T-helper 1 cell treated with Interleukin-12 subunit alpha and Interleukin-12 subunit beta and Interleukin-4 antibody, amounts not matched to agents 30 μg/mL and 1 μg/mL, for 36 hours (primary cell): ENCODE measurements around the gene KRTAP27-1.

Experiments used
- H3K27ac Mint-ChIP-seq: one replicate; pipeline ENCODE4 v1.8.0; 2021; ENCODE audit warnings: mild to moderate bottlenecking, mixed read lengths
- H3K27me3 Mint-ChIP-seq: one replicate; pipeline ENCODE4 v1.8.0; 2021; ENCODE audit warnings: low read depth, mixed read lengths
- H3K36me3 Mint-ChIP-seq: one replicate; pipeline ENCODE4 v1.8.0; 2021; ENCODE audit warnings: low read depth, mixed read lengths
- H3K4me1 Mint-ChIP-seq: one replicate; pipeline ENCODE4 v1.8.0; 2021; ENCODE audit warnings: low read depth, mixed read lengths
- H3K4me3 Mint-ChIP-seq: one replicate; pipeline ENCODE4 v1.8.0; 2021; ENCODE audit warnings: mild to moderate bottlenecking, moderate library complexity, mixed read lengths
- H3K9me3 Mint-ChIP-seq: one replicate; pipeline ENCODE4 v1.8.0; 2021; ENCODE audit warnings: mixed read lengths

KRTAP27-1 gene

GRCh38 chr21:30337276-30337744 is at the start of gene KRTAP27-1:
KRTAP27-1 (minus strand) TSS chr21:30337694; CDS start chr21:30337668, 26 bp downstream.
- H3K4me1 Mint-ChIP-seq: no peaks in the 10 kb centered on the region
- H3K4me3 Mint-ChIP-seq: no peak within 1 kb of the TSS
- no peaks in the 10 kb centered on the region for H3K36me3 Mint-ChIP-seq
- H3K27me3 Mint-ChIP-seq: no peaks in the 10 kb centered on the region
- H3K27ac Mint-ChIP-seq: no peak within 1 kb of the TSS
- no peaks in the 10 kb centered on the region for H3K9me3 Mint-ChIP-seq

GRCh38 chr21:30382201-30382600 is 44.7 kb upstream of the KRTAP27-1 start:
- H3K4me1 Mint-ChIP-seq: no peaks in the 10 kb centered on the region
- H3K27me3 Mint-ChIP-seq: no peaks in the 10 kb centered on the region
- H3K4me3 Mint-ChIP-seq: no peak overlapping the region
- no peaks in the 10 kb centered on the region for H3K36me3 Mint-ChIP-seq
- H3K27ac Mint-ChIP-seq: no peak overlapping the region
- no peaks in the 10 kb centered on the region for H3K9me3 Mint-ChIP-seq

- Mint-ChIP-seq H3K9me3 (no peaks in the 10 kb centered on the region), H3K36me3 (no peaks in the 10 kb centered on the region), H3K4me1 (no peaks in the 10 kb centered on the region), H3K27me3 (no peaks in the 10 kb centered on the region), H3K4me3 (no peak within 1 kb of the TSS), H3K27ac (no peak within 1 kb of the TSS)
Observed at GRCh38 chr21:30372139-30372770, 34.8 kb upstream of the KRTAP27-1 start, which contains the start of gene KRTAP13-2. KRTAP13-2 (minus strand) TSS chr21:30372271; CDS start chr21:30372213, 58 bp downstream.

- Mint-ChIP-seq H3K4me3 (no peak overlapping the region), H3K27ac (no peak overlapping the region), H3K9me3 (no peaks in the 10 kb centered on the region)
Observed at GRCh38 chr21:30355906-30356305, 18.4 kb upstream of the KRTAP27-1 start.

GRCh38 chr21:30354308-30355005 is 17.0 kb upstream of the KRTAP27-1 start:
- Mint-ChIP-seq H3K9me3 (no peaks in the 10 kb centered on the region), H3K36me3 (no peaks in the 10 kb centered on the region), H3K27ac (no peak overlapping the region), H3K4me1 (no peaks in the 10 kb centered on the region), H3K27me3 (no peaks in the 10 kb centered on the region), H3K4me3 (no peak overlapping the region)

More at GRCh38 chr21:30355906-30356305, 18.4 kb upstream of the KRTAP27-1 start:
- Mint-ChIP-seq H3K27me3 (no peaks in the 10 kb centered on the region), H3K4me1 (no peaks in the 10 kb centered on the region), H3K36me3 (no peaks in the 10 kb centered on the region)

- Mint-ChIP-seq H3K4me3 (no peak overlapping the region), H3K36me3 (no peaks in the 10 kb centered on the region), H3K4me1 (no peaks in the 10 kb centered on the region), H3K27me3 (no peaks in the 10 kb centered on the region), H3K9me3 (no peaks in the 10 kb centered on the region), H3K27ac (no peak overlapping the region)
Observed at GRCh38 chr21:30351534-30351933, 14.0 kb upstream of the KRTAP27-1 start.

GRCh38 chr21:30349572-30349971 is 12.1 kb upstream of the KRTAP27-1 start:
- H3K36me3 Mint-ChIP-seq: no peaks in the 10 kb centered on the region
- H3K4me1 Mint-ChIP-seq: no peaks in the 10 kb centered on the region
- H3K27ac Mint-ChIP-seq: no peak overlapping the region
- H3K27me3 Mint-ChIP-seq: no peaks in the 10 kb centered on the region
- H3K4me3 Mint-ChIP-seq: no peak overlapping the region
- H3K9me3 Mint-ChIP-seq: no peaks in the 10 kb centered on the region

GRCh38 chr21:30348506-30348905 is 11.0 kb upstream of the KRTAP27-1 start, which contains the start of gene KRTAP23-1:
KRTAP23-1 (minus strand) TSS chr21:30348606; CDS start chr21:30348606, 0 bp downstream.
- no peak within 1 kb of the TSS for H3K4me3 Mint-ChIP-seq

GRCh38 chr21:30345014-30345413 is 7.5 kb upstream of the KRTAP27-1 start:
- no peaks in the 10 kb centered on the region for H3K4me1 Mint-ChIP-seq
- H3K4me3 Mint-ChIP-seq: no peak overlapping the region
- H3K27me3 Mint-ChIP-seq: no peaks in the 10 kb centered on the region
- H3K36me3 Mint-ChIP-seq: no peaks in the 10 kb centered on the region
- H3K27ac Mint-ChIP-seq: no peak overlapping the region
- no peaks in the 10 kb centered on the region for H3K9me3 Mint-ChIP-seq

More at GRCh38 chr21:30348506-30348905, 11.0 kb upstream of the KRTAP27-1 start, which contains the start of gene KRTAP23-1:
- Mint-ChIP-seq H3K27ac (no peak within 1 kb of the TSS), H3K27me3 (no peaks in the 10 kb centered on the region), H3K9me3 (no peaks in the 10 kb centered on the region), H3K4me1 (no peaks in the 10 kb centered on the region), H3K36me3 (no peaks in the 10 kb centered on the region)

- H3K4me3 Mint-ChIP-seq: no peak overlapping the region
- H3K27me3 Mint-ChIP-seq: no peaks in the 10 kb centered on the region
- H3K36me3 Mint-ChIP-seq: no peaks in the 10 kb centered on the region
- no peaks in the 10 kb centered on the region for H3K4me1 Mint-ChIP-seq
- no peak overlapping the region for H3K27ac Mint-ChIP-seq
- H3K9me3 Mint-ChIP-seq: no peaks in the 10 kb centered on the region
Observed at GRCh38 chr21:30340714-30341573, 3.5 kb upstream of the KRTAP27-1 start.

- Mint-ChIP-seq H3K9me3 (no peaks in the 10 kb centered on the region), H3K4me3 (no peak overlapping the region), H3K27me3 (no peaks in the 10 kb centered on the region), H3K36me3 (no peaks in the 10 kb centered on the region), H3K4me1 (no peaks in the 10 kb centered on the region), H3K27ac (no peak overlapping the region)
Observed at GRCh38 chr21:30338717-30339116, 1.2 kb upstream of the KRTAP27-1 start.

GRCh38 chr21:30337772-30338171 is 278 bp upstream of the KRTAP27-1 start:
- Mint-ChIP-seq H3K9me3 (no peaks in the 10 kb centered on the region), H3K4me1 (no peaks in the 10 kb centered on the region), H3K4me3 (no peak overlapping the region), H3K27ac (no peak overlapping the region), H3K27me3 (no peaks in the 10 kb centered on the region), H3K36me3 (no peaks in the 10 kb centered on the region)

GRCh38 chr21:30336596-30336995 is 898 bp downstream of the KRTAP27-1 start:
- Mint-ChIP-seq H3K4me3 (no peak overlapping the region), H3K27me3 (no peaks in the 10 kb centered on the region), H3K4me1 (no peaks in the 10 kb centered on the region), H3K36me3 (no peaks in the 10 kb centered on the region), H3K27ac (no peak overlapping the region), H3K9me3 (no peaks in the 10 kb centered on the region)

- Mint-ChIP-seq H3K9me3 (no peaks in the 10 kb centered on the region), H3K4me1 (no peaks in the 10 kb centered on the region), H3K27me3 (no peaks in the 10 kb centered on the region), H3K36me3 (no peaks in the 10 kb centered on the region), H3K4me3 (no peak overlapping the region), H3K27ac (no peak overlapping the region)
Observed at GRCh38 chr21:30333736-30334135, 3.8 kb downstream of the KRTAP27-1 start.
